Activated CD4-positive, alpha-beta T cell treated with anti-CD3 and anti-CD28 coated beads, Interleukin-2, amount 50 U/mL, for 24 hours (primary cell): ENCODE measurements around the gene SOAT1.

Experiments
- DNase-seq, 2 donors: peaks; one replicate each; pipeline ENCODE4 v3.0.0-alpha.2; 2020; ENCODE audit warnings: low read depth in 1 of 2, low spot score in 1 of 2

Gene SOAT1

DNA sequence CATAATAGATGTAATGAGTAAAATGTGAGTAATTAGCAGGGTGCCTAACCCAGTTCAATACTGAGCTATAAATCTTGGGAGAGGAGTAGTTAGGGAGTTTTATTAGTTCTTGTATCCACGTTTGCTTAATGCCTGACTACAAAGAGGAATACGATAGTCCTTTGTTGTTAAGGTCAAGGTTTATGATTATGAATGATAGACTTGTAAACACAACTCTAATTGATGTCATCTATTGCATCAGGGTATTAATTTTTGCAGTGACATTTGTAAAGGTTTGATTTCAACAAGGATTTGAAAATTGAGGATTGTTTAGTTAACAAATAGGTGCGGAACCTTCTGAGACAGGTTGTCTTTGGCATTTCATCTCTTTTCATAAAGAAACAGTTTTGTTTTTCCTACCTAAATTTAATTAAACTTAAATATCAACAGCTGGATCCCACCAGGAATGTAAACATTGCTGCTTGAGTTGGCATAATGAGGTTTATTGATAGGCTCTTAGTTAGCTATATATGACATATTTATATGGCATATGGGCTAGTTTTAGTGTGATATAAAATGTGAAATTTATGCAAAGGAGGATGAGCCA, 9.7 kb downstream of the SOAT1 start:
- DNase-seq = no peak

DNA sequence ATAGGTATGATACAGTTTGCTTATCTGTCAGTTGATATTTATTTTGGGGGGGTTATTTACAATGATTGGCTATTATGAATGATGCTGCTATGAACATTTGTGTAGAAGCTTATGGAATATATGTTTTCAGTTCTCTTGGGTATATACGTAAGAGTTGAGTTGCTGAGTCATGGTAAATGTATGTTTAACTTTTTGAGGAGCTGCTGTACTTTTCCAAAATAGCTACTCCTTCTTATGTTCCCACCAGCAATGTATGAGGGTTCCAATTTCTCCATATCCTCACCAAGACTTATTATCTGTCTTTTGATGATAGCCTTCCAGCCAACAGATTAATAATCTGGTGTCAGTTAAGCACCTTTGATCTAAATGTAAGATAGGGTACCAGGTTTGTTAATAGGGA, 11.9 kb downstream of the SOAT1 start:
- DNase-seq = no peak

DNA sequence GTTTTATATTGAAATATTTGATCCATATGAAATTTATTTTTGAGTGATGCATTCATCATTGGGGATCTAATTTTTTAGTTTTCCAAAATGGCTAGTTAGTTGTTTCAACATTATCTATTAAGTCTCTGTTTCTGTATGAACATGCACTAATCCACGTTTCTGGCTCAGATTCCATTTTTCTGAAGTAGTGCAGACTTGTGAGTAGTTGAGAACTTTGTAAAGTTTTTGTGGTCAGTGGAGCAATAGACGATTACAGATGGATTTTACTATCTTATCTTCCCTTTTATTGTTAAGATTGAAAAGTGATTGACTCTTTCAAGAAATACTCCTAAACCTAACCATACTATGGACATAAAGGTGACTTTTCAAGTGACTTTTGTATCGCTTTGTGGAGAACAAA, 16.7 kb downstream of the SOAT1 start:
- no peak for DNase-seq

DNA sequence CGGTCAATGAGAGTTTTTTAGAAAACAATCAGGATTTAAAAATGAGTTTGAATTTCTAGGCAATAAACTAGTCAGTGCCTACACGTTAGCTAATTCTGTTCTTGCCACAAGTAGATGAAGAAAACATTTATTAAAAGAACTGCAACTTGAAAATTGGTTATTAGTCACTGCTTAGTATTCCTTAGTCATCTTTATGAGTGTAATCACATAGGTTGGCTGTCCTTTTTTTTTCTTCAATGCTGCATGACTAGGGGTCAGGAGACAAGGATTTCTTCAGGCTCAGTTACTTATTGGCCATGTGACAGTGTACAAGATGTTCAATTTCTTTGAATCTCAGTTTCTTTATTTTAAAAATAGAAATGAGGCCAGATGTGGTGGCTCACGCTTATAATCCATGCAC, 17.1 kb downstream of the SOAT1 start:
- DNase-seq = no peak

DNA sequence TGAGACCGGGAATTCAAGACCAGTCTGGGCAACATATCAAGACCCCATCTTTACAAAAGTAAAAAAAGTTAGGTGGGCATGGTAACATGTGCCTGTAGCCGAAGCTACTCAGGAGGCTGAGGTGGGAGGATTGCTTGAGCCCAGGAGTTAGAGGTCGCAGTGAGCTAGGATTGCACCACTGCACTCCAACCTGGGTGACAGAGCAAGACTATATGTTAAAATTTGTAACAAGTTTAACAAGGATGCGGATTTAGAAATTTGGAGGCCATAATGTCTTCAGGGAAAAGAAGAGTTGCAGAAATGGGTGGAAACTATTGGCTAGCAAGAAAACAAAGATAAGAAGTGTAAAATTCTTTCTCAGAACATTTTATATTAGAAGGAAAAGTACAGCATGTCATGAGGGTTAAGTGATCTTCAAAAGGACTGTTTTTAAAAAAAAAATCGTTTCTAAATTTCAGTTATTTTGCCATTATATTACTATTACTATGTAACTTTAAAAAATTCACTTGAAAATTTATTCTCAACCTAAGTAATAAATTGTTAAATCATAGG, 17.6 kb downstream of the SOAT1 start:
- DNase-seq = no peak

DNA sequence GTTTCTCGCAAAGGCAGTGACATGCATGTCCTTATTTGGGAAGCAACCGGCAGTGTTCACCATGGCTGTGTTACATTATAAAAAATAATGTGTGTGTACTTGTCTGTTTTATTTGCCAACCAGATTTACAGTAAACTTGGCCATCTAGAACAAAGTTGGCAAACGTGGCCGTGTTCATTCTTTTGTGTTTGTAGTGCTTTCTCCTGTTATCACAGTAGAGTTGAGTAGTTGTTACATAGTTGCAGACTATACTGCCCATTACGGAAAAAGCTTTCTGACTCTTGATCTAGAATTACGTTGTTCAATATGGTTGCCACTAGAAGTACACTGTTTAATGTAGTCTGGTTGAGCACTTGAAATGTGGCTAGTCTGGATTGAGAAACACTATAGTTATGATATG, 19.4 kb downstream of the SOAT1 start:
- no peak for DNase-seq

DNA sequence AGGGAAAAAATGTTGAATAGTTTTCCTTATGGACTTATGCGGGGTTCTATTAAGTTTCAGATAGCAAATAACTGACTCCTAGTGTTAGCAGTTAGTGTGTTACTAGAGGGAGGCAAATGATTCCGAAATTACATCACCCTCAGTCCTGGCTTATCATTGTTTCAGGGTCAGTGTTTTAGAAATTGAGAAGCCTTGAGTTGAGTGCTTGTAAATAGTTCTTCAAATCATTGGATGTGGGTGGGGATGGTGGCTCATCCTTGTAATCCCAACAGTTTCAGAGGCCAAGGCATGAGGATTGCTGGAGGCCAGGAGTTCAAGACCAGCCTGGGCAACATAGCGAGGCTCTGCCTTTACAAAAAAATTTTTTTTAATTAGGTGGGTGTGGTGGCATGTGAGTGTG, 21.3 kb downstream of the SOAT1 start:
- DNase-seq = no peak

DNA sequence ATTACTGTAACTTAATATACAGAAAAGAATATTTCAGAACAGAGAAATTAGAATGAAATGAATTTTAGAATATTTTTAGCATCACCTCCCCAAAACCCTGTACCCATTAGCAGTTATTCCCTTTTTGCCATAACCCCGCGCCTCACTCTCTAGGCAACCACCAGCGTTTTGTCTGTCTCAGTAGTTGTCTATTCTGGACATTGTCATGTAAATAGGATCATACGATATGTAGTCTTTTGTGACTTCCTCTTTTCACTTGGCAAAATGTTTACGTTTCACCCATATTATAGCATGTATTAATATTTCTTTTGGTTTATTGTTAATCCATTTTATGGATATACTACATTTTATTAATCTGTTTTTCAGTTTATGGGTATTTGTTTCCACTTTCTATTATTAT, 24.9 kb downstream of the SOAT1 start:
- DNase-seq = no peak

DNA sequence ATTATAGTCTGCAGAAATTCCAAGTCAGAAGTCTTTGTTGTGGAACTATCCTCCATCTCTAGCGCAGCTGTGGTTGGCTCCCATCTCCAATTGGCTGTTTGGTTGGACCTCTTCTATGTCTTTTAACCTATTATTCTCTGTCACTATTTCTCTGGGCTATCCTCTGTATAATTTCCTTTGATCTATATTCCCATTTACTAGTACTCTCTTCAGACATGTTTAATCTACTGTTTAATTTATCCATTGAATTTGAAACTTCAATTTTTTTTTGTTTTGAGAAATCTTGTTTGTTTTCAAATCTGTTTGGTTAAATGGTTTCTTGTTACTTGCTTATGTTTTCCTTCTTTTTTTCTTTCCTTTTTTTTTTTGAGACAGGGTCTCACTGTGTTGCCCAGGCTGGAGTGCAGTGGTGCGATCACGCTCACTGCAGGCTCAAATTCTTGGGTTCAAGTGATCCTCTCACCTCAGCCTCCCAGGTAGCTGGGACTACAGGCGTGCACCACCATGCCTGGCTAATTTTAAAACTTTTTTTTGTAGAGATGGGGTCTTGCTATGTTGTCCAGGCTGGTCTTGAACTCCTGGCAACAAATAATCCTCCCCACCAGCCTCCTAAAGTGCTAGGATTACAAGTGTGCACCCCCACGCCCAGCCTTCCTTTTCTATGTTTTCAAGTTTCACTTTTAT, 28.1 kb downstream of the SOAT1 start:
- no peak for DNase-seq

DNA sequence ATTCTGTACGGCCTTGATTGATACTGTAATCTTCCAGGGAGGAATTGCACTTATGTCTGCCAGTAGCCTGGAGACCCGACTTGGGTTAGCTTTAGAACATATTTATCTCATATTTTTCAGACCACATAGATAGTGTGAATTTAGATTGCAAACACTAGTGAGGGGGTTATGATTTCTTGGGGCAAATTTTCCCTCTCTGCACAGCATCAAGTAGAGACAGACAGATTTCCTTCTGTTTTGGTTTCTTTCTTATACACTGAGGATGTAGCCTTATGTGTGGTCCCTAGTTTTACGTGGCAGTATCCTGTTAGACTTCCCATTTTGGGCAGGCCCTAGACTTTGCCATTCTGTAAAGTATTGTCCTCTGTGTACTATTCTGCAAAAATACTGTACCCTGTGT, 29.0 kb downstream of the SOAT1 start:
- DNase-seq = no peak

DNA sequence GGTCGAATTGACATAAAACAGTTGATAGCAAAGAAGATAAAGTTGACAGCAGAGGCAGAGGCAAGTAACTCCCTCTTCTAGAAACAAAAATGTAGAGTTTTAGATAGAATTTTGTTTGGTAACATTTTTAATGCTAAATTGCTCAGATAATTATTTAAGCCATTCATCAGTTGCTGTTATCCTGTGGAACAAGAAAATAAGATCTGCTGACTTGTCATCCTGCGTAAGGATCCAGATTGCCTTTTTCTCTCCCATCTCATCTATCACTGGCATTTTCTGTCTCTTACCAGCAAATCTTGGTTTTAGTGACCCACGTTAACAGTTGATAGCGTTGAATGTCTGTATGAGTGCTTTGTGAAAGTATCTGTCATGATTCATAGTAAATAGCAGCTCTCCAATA, 29.8 kb downstream of the SOAT1 start:
- no peak for DNase-seq

DNA sequence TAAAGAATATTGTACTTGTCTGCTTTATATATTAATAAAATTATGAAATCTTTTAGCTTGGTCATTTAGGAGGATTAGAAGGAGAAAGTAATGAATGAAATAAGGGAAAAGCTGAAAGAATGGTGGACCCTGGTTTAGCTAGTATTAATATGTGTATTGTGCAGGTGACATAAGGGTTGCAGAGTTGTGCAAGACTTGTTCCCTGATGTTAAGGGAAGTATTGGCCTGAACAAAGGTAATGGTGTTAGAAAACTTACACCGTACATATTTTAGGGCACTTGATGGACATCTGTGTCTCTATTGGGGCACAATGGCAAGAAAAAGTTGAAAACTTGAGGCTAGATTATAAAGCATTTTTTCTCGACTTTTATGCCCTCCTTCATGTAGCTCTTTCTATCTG, 32.2 kb downstream of the SOAT1 start:
- DNase-seq = no peak

DNA sequence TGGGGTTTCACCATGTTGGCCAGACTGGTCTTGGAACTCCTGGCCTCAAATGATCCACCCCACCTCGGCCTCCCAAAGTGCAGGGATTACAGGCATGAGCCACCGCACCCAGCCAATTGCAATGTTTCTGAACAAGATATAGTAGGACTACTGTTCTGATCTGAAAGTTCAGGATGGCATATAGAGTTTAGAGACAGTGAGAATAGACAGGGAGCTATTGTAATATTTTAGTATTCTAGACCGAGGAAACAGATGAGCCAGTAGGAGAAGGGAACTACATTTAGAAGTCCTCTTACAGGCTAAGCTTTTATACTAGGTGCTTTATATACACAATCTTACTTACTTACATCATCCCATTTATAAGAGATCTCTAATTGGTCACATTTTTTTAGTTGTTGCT, 33.1 kb downstream of the SOAT1 start:
- DNase-seq = no peak

DNA sequence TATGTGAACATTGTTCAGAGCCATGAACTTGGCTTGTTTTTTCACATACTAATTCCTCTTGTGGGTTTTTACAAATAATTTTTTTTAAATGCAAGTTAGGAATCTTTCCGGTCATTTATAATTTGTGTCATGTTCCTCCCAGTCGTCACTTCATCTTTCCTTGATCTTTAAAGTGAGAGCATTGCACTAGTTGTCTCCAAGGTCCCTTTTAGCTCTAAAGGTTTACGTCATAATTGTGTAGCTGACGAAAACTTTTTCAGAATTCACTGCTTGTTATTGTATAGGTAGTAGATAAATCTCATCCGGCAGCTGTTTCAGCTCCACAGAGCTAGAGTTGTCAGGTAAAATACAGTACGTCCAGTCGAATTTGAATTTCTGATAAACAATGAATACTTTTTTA, 33.6 kb downstream of the SOAT1 start:
- DNase-seq = no peak

DNA sequence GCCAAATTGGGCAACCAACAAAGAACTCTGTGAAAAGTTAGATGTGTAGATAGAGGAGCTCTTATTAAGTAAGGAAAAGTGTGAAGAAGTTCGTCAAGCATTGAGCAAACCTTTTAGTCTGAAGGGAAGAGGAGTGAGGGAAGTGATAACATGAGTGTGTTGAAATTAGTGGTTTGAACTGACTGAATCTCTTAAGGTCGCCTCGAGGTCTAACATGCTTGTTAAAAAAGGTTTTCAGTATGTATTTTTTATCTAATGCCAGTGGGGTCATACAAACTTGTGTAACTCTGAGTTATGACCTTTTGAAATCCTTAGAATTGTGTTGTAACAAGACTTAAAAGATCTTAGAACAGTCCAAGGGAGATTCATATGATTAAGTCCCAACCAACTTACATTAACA, 34.1 kb downstream of the SOAT1 start:
- DNase-seq = no peak

DNA sequence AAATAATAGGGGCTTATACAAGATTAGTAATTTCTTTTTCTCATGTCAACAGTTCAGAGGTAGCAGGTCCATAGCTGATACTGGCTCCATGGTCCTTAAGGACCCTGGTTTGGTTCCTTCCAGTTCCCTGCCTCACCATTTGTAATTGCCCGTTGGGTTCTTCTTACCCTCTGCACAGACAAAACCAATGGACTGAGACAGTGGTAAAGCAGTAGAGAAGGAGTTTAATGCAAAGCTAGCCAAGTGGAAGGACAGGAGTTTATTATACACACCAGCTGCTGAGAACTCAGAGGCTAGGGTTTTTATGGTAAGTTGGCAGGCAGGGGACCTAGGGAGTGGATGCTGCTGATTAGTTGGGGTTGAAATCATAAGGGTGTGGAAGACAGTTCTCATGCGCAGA, 36.3 kb downstream of the SOAT1 start:
- no peak for DNase-seq

DNA sequence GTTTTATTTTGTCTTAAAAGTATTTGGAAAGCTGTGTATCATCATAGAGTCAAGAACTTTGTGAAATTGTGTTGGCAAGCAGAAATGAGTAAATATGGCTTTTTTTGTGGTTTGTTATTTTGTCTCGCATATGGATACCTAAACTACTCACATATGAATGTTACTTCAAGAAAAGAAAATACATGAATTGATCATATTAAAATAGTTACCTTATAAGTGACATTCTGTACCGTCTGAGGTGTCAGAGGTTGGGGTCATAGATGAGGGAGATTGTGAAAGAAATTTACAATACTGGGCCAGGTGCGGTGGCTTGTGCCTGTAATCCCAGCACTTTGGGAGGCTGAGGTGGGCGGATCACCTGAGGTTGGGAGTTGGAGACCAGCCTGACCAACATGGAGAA, 40.8 kb downstream of the SOAT1 start:
- no peak for DNase-seq

DNA sequence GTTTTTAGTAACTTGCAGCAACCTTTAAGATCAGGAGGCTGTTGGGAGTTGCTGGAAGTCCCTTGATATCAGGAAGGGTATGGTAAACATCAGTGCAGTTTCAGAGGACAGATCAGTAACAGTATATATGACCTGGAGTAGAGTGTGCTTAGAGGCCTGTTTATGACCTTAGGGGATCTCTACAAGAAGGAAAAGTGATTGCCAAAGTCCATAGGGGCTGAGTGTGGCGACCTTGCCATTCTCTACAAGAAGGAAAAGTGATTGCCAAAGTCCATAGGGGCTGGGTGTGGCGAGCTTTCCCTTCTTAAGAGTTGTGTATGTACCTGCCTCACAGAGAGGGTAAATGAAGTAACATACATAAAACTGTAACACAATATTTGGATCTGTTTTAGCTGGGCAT, 43.7 kb downstream of the SOAT1 start:
- no peak for DNase-seq

DNA sequence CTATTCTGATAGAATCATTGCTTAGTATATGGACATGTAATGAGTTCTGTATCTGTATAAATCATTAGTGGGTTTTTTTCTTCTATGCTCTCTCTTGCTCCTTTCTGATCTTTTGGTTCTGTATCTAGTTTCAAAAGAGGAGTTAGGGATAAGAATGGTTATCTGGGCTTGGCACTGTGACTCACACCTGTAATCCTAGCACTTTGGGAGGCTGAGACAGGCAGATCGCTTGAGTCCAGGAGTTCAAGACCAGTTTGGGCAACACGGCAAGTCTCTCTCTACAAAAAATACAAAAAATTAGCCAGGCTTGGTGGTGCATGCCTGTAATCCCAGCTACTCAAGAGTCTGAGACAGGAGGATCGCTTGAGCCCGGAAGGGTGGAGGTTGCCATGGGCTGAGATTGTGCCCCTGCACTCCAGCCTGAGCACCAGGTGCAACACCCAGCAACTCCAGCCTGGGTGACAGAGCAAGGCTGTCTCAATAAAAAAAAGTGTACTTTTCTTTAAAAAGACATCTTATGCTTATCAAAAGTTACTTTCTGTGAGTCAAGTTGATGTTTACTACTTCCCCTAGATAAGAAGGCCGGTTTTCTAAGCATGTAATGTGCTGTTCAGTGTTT, 44.5 kb downstream of the SOAT1 start:
- DNase-seq = no peak

DNA sequence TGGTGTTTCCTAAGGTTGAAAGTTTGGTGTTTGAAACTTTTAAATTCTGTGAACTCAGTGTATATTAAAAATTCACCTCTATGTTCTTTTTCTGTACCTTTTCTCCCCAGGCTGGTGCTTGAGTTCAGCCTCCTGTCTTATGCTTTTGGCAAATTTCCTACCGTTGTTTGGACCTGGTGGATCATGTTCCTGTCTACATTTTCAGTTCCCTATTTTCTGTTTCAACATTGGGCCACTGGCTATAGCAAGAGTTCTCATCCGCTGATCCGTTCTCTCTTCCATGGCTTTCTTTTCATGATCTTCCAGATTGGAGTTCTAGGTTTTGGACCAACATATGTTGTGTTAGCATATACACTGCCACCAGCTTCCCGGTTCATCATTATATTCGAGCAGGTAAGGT, 47.3 kb downstream of the SOAT1 start:
- no peak for DNase-seq

DNA sequence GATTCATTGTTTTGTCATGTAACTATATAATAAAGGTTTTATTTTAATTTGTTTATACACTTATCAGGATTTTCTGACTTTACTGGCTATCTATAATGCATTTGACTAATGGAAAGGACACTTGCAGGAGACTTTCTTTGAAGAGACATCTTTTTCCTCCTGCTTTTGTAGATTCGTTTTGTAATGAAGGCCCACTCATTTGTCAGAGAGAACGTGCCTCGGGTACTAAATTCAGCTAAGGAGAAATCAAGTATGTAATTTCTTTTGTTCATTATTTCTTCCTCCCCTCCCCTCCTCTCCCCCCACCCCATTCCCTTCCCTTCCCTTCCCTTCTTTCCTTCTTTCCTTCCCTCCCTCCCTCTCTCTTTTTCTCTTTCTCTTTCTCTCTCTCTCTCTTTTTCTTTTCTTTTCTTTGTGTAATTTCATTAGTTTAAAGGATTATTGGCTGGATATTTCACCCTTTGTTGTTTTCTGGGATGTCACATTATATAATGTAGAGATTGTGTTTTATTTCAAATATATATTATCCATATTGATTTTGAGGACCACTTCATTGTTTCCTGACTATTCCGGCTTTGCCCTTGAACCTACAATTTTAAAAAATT, 48.4 kb downstream of the SOAT1 start:
- DNase-seq = no peak

DNA sequence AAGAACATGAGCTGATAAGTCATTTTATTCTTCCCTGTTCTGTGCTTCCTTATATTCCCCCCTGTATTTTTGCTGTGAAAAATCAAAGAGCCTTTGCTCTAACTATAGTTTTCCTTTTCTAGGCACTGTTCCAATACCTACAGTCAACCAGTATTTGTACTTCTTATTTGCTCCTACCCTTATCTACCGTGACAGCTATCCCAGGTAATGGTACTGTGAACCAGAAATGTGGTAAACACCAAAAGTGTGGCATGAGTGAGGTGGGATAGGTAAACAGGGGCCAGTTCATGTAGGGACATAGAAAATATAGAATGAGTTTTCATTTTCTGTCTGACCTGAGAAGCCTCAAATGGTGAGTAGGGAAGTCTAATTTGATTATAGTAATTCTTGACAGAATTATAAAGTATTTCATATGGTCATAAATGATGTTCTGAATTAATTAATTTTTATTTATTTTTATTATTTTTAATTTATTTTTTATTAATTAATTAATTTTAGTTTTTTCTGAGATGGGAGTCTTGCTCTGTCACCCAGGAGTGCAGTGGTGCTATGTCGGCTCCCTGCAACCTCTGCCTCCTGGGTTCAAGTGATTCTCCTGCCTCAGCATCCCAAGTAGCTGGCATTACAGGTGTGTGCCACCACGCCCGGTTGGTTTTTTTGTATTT, 49.3 kb downstream of the SOAT1 start:
- no peak for DNase-seq
